Neural cell (in vitro differentiated cells): ENCODE measurements around the gene ONECUT2. TPM values are rescaled to one million over a fixed set of nuclear protein-coding genes. Genes with fewer than 3 reads are reported as not detected.

Source experiments
- H2AFZ ChIP-seq: fragments of 200-600, 300-800 bp; sonication (generic), shearing (Covaris generic); 2 replicates; pipeline ENCODE4 v1.6.0; 2014; ENCODE audit warnings: low read depth, mild to moderate bottlenecking, antibody characterized with exemption, low read length, moderate library complexity
- H3F3A ChIP-seq: fragments of 200-600 bp; shearing (Covaris generic); 2 replicates; pipeline ENCODE4 v1.6.1; 2016; ENCODE audit warnings: mild to moderate bottlenecking, moderate library complexity, mixed read lengths, antibody characterized with exemption, low read length; ENCODE audit not compliant: insufficient read depth, poor library complexity, severe bottlenecking
- H3K27ac ChIP-seq: fragments of 200-600, 300-800 bp; sonication (generic), shearing (Covaris generic); 2 replicates; pipeline ENCODE4 v1.5.1; 2014; ENCODE audit warnings: mild to moderate bottlenecking, low read length, moderate library complexity
- H3K27me3 ChIP-seq: fragments of 300-800, 200-600 bp; sonication (generic), shearing (Covaris generic); 2 replicates; pipeline ENCODE4 v1.6.0; 2014; ENCODE audit warnings: mild to moderate bottlenecking, low read depth, low read length, moderate library complexity; ENCODE audit not compliant: insufficient read depth
- H3K36me3 ChIP-seq: fragments of 300-800, 200-600 bp; sonication (generic), shearing (Covaris generic); 2 replicates; pipeline ENCODE4 v1.5.1; 2014; ENCODE audit warnings: mild to moderate bottlenecking, antibody characterized with exemption, low read length, moderate library complexity; ENCODE audit not compliant: insufficient read depth
- H3K4me2 ChIP-seq: fragments of 300-800, 200-600 bp; sonication (generic), shearing (Covaris generic); 2 replicates; pipeline ENCODE4 v1.6.0; 2014; ENCODE audit warnings: mild to moderate bottlenecking, low read length
- H3K4me3 ChIP-seq: fragments of 300-800, 200-600 bp; sonication (generic), shearing (Covaris generic); 2 replicates; pipeline ENCODE4 v1.5.1; 2014; ENCODE audit warnings: mild to moderate bottlenecking, low read length, moderate library complexity
- H3K79me2 ChIP-seq: fragments of 200-600 bp; shearing (Covaris generic); replicated peaks from 2 replicates; pipeline ENCODE4 v1.6.0; 2014; ENCODE audit warnings: mild to moderate bottlenecking, low read length, moderate library complexity; ENCODE audit not compliant: insufficient read depth
- H3K9ac ChIP-seq: fragments of 300-800, 200-600 bp; sonication (generic), shearing (Covaris generic); 2 replicates; pipeline ENCODE4 v1.6.1; 2016; ENCODE audit warnings: mild to moderate bottlenecking, low read length, mixed read lengths
- H3K9me2 ChIP-seq: fragments of 200-600 bp; shearing (Covaris generic); 2 replicates; pipeline ENCODE4 v1.6.1; 2016; ENCODE audit warnings: mild to moderate bottlenecking, low read length, mixed read lengths; ENCODE audit not compliant: insufficient read depth
- H3K9me3 ChIP-seq: fragments of 200-600, 300-800 bp; sonication (generic), shearing (Covaris generic); 2 replicates; pipeline ENCODE4 v1.6.1; 2016; ENCODE audit warnings: mild to moderate bottlenecking, mixed run types, low read length, moderate library complexity, mixed read lengths
- H4K20me1 ChIP-seq: fragments of 200-600 bp; shearing (Covaris generic); 2 replicates; pipeline ENCODE4 v1.6.1; 2016; ENCODE audit warnings: mild to moderate bottlenecking, mixed run types; ENCODE audit not compliant: insufficient read depth
- CTCF ChIP-seq: fragments of 450-650 bp; IDR thresholded peaks from 2 replicates; pipeline ENCODE4 v1.5.1; 2014; ENCODE audit warnings: antibody characterized with exemption, mild to moderate bottlenecking, moderate library complexity; ENCODE audit not compliant: poor library complexity, severe bottlenecking
- EZH2 ChIP-seq: fragments of 200-600, 300-800 bp; shearing (Covaris generic), sonication (generic); IDR thresholded peaks from 2 replicates; pipeline ENCODE4 v1.6.1; 2014; ENCODE audit warnings: antibody characterized with exemption, low read length, borderline replicate concordance, mild to moderate bottlenecking; ENCODE audit not compliant: insufficient read depth, poor library complexity, severe bottlenecking
- MXI1 ChIP-seq: fragments of 450-650 bp; conservative IDR thresholded peaks from 2 replicates; pipeline ENCODE4 v1.6.1; 2014; ENCODE audit warnings: antibody characterized with exemption, mild to moderate bottlenecking; ENCODE audit not compliant: poor library complexity, severe bottlenecking
- POLR2AphosphoS5 ChIP-seq: IDR thresholded peaks from 2 replicates; pipeline ENCODE4 v1.6.1; 2012
- RAD21 ChIP-seq: fragments of 450-650 bp; conservative IDR thresholded peaks from 2 replicates; pipeline ENCODE4 v1.6.1; 2014; ENCODE audit warnings: antibody characterized with exemption, mild to moderate bottlenecking, moderate library complexity
- SMC3 ChIP-seq: fragments of 450-650 bp; conservative IDR thresholded peaks from 2 replicates; pipeline ENCODE4 v1.6.1; 2014; ENCODE audit warnings: antibody characterized with exemption, mild to moderate bottlenecking, moderate library complexity; ENCODE audit not compliant: poor library complexity
- TAF1 ChIP-seq: IDR thresholded peaks from 2 replicates; pipeline ENCODE4 v1.6.1; 2012; ENCODE audit warnings: low read depth
- polyA plus RNA-seq: library from polyadenylated mRNA; depleted of rRNA; stranded (reverse); fragments of >200 nt; gene quantifications from 2 replicates; pipeline ENCODE4 v1.2.3, GENCODE V29; 2014
- TF ChIP-seq, protein P1 (sequence below): IDR thresholded peaks from 2 replicates; pipeline ENCODE4 v1.6.1; 2012; ENCODE audit warnings: borderline replicate concordance

The ONECUT2 gene
- polyA plus RNA-seq, 1 donor from 2014 or later = 4.3 TPM

- Histone ChIP-seq H3K27me3 (peaks cover 78% of the 10 kb centered on the region), H3F3A (no peaks in the 10 kb centered on the region), H3K9me3 (no peaks in the 10 kb centered on the region), H3K27ac (no peak overlapping the region), H3K9me2 (no peaks in the 10 kb centered on the region), H3K36me3 (no peaks in the 10 kb centered on the region), H3K79me2 (no peaks in the 10 kb centered on the region), H2AFZ (no peak overlapping the region), H3K4me2 (no peak overlapping the region), H3K9ac (no peak overlapping the region), H3K4me3 (no peak overlapping the region), H4K20me1 (no peaks in the 10 kb centered on the region)
- TF ChIP-seq TAF1 (no peak), EZH2 (no peak), SMC3 (no peak), RAD21 (no peak), MXI1 (no peak), POLR2AphosphoS5 (peak; percentile 18)
- TF ChIP-seq, protein P1, sequence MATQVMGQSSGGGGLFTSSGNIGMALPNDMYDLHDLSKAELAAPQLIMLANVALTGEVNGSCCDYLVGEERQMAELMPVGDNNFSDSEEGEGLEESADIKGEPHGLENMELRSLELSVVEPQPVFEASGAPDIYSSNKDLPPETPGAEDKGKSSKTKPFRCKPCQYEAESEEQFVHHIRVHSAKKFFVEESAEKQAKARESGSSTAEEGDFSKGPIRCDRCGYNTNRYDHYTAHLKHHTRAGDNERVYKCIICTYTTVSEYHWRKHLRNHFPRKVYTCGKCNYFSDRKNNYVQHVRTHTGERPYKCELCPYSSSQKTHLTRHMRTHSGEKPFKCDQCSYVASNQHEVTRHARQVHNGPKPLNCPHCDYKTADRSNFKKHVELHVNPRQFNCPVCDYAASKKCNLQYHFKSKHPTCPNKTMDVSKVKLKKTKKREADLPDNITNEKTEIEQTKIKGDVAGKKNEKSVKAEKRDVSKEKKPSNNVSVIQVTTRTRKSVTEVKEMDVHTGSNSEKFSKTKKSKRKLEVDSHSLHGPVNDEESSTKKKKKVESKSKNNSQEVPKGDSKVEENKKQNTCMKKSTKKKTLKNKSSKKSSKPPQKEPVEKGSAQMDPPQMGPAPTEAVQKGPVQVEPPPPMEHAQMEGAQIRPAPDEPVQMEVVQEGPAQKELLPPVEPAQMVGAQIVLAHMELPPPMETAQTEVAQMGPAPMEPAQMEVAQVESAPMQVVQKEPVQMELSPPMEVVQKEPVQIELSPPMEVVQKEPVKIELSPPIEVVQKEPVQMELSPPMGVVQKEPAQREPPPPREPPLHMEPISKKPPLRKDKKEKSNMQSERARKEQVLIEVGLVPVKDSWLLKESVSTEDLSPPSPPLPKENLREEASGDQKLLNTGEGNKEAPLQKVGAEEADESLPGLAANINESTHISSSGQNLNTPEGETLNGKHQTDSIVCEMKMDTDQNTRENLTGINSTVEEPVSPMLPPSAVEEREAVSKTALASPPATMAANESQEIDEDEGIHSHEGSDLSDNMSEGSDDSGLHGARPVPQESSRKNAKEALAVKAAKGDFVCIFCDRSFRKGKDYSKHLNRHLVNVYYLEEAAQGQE = no peak
Observed at GRCh38 chr18:57433482-57433881, 1.7 kb upstream of the ONECUT2 start.

DNA sequence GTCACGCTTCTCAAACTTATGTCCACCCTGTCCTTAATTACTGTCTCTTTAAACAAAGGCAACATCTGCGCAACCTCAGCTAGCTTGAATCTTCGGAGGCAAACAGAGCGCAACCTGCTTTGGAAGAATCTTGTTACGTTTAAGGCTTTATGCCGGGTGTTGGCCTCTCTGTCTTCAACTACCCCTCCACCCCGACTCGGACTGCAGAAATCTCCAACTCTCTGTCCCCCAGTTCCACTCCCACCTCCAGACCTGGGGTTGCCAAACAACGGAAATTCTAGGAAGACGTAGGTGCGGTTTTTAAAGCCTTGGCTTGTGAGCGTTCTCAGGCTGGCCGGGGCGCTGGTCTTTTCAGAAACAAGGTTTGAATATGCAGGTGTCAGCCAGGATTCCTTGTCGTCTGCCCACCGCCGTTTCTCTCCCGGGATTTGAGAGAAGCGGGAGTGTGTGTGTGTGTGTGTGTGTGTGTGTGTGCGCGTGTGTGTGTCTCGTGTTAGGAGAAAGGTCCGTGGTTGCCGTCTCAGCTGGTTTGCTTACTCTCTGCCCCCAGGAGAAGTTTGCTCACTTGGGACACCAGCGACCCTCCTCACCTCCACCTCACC, 1.1 kb upstream of the ONECUT2 start:
- Histone ChIP-seq H3K27ac (no peak overlapping the region), H3K4me3 (peak overlapping the region; percentile 71), H4K20me1 (no peaks in the 10 kb centered on the region), H3K36me3 (no peaks in the 10 kb centered on the region), H3K79me2 (no peaks in the 10 kb centered on the region), H3K9me2 (no peaks in the 10 kb centered on the region), H3K27me3 (peaks cover 76% of the 10 kb centered on the region), H3K9ac (no peak overlapping the region), H2AFZ (no peak overlapping the region), H3K9me3 (no peaks in the 10 kb centered on the region), H3F3A (peaks cover 3% of the 10 kb centered on the region), H3K4me2 (peak overlapping the region; percentile 71)
- TF ChIP-seq CTCF (no peak), RAD21 (no peak), POLR2AphosphoS5 (peak; percentile 6), SMC3 (no peak)

DNA sequence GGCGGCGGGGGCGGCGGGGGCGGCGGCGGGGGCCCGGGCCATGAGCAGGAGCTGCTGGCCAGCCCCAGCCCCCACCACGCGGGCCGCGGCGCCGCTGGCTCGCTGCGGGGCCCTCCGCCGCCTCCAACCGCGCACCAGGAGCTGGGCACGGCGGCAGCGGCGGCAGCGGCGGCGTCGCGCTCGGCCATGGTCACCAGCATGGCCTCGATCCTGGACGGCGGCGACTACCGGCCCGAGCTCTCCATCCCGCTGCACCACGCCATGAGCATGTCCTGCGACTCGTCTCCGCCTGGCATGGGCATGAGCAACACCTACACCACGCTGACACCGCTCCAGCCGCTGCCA, 644 bp downstream of the ONECUT2 start:
- Histone ChIP-seq H3K4me2 (peak overlapping the region; percentile 92), H3K9me3 (no peaks in the 10 kb centered on the region), H3K4me3 (peak overlapping the region; percentile 81), H3F3A (peaks cover 4% of the 10 kb centered on the region), H3K36me3 (no peaks in the 10 kb centered on the region), H2AFZ (no peak overlapping the region), H3K9ac (peak overlapping the region; percentile 95), H3K79me2 (no peaks in the 10 kb centered on the region), H3K9me2 (no peaks in the 10 kb centered on the region), H3K27ac (no peak overlapping the region), H4K20me1 (peaks cover 9% of the 10 kb centered on the region), H3K27me3 (peaks cover 76% of the 10 kb centered on the region)
- TF ChIP-seq, protein P1 = no peak
- TF ChIP-seq MXI1 = peak; percentile 9
